Ramos (cell line): ENCODE data around the gene LHFPL3.

Source experiments
- in situ Hi-C: fragments of 300-500 bp; cut with MboI; formaldehyde crosslinking; loops from one replicate; pipeline ENCODE4 v1.14.3; 2022; ENCODE audit warnings: low sequenced_read_pairs; ENCODE audit not compliant: unreplicated experiment

LHFPL3 gene

DNA sequence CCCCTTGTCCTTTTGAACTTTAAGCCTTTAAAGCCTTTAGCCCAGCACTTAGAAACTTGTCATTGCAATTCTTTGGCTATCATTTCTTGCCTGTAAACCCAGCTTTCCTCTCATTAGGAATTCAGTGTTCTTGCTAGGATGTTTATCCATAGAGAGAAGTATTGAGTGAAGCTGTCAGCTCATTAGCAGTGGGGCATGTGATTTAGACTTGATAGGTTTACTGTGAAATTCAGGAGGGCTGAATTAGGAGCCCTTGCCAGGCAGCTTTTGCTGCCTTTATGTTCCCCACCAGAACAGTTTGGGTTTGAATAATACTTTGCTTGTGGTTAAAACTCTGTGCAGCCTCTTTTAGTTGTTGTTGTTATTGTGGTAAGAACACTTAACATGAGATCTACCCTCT, 39.5 kb downstream of the LHFPL3 start:
- in situ Hi-C loops, result no loop called here

DNA sequence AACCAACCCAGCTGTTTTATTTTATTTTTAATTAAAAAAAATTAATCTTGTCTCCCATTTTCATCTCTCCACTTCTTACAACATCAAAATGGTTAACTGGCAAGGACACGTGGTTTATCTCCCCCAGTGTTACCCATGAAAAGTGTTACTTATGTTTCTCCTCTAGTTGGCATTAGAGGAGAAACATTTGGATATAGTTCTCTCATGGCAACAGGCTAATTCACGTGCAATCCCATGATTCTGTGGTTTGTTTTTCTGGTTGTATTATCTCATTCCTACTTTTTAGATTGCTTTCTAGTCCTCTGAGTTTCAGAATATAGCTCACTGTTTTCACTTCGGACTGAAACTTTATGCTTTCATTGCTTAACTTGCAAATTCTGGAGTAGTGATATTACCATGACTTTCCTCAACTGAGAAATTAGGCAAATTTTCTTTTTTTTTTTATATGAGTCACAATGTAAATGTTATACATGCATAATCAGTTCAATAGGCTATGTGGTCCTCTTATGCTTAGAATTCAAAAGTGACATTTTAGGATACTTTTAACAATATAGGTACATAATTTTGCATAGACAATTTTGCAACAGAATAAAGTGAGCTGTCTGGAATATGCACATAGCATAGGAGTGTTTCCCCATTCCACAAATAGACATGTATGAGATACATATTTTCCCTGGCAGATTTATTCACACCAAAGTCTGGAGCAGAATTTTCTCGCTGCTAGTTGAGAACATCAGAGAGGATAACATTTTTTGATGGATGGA, 43.0 kb downstream of the LHFPL3 start:
- in situ Hi-C loops, result no loop called here

DNA sequence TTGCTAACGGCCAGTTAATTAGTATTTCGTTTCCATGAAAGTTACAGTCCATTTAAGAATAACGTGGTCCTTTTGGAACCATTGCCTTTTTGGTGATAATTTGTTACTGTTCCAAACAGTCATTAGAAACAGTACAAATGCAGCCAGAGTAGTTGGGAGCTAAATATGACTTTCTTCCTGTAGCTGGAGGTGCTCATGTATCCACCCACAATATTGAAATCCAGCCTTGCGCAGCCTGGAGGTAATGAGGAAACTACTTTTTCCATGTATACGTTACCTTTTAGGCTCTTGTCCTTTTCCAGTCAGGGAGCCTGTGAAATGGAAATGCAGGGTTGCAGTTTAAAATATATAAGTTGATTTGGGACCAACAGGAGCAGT, 43.6 kb downstream of the LHFPL3 start:
- in situ Hi-C loops, result no loop called here

GRCh38 chr7:104382616-104383015, 54.2 kb downstream of the LHFPL3 start:
- in situ Hi-C loops, result no loop called here

DNA sequence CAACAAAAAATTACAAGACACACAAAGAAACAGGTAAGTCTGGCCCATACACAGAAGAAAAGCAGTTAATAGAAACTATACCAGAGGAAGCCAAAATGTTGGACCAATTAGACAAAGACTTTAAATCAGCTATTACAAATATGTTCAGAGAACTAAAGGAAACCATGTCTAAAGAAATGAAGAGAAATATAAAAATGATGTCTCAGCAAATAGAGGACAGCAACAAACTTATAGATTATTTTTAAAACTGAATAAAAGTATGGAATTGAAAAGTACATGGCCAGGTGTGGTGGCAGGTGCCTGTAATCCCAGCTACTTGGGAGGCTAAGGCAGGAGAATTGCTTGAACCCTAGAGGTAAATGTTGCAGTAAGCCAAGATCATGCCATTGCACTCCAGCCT, 58.5 kb downstream of the LHFPL3 start:
- in situ Hi-C loops, result no loop called here

DNA sequence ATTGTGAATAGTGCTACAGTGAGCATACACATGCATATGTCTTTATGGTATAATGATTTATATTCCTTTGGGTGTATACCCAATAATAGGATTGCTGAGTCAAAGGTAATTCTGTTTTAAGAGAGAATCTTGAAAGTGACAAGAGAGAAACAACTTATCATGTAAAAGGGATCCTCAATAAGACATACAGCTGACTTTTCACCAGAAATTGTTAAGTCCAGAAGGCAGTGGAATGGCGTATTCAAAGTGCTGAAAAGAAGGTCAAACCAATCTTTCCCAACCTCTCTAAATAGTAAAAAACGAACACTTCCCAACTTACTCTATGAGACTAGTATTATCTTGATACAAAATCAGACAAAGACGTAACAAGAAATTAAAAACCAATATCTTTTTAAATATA, 59.8 kb downstream of the LHFPL3 start:
- in situ Hi-C loops, result no loop called here

DNA sequence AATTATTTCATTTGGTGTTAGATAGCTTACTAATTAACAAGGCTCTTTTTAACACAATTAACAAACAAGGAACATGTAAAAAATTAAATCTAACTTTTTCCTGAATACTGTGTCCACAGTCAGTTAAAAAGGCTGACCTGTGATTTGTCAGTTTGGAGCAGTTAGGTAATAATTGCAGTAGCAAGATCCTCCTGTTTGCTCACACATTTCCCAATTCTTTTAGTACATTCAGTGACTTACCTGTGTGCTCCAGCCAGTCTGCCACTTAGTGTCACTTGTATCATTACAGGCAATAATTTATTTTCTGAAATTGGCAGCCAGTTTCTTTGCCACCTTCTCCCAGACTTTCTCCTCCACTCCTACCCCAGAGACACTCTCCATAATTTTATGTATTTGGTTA, 66.8 kb downstream of the LHFPL3 start:
- in situ Hi-C loops, result no loop called here

GRCh38 chr7:104397442-104397841, 69.0 kb downstream of the LHFPL3 start:
- in situ Hi-C loops, result no loop called here

GRCh38 chr7:104408371-104408770, 80.0 kb downstream of the LHFPL3 start:
- in situ Hi-C loops, result no loop called here

DNA sequence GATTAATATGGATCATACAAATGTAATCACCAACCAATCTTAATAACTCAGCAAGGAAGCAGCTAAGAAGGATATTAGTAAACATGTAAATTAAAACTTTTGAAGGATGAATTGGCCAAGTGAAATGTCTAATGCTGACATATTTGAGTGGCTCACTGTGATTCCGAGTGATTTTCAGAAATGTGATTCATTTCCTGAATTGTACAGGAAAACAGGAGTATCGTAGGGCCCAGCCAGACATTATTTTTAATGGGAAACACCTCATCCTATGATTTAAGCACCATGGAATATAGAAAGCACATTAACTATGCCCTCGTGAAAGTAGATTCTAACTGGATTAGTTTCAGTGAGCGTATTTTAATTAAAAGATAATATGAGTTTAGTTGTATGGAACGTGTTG, 82.3 kb downstream of the LHFPL3 start:
- in situ Hi-C loops, result no loop called here

DNA sequence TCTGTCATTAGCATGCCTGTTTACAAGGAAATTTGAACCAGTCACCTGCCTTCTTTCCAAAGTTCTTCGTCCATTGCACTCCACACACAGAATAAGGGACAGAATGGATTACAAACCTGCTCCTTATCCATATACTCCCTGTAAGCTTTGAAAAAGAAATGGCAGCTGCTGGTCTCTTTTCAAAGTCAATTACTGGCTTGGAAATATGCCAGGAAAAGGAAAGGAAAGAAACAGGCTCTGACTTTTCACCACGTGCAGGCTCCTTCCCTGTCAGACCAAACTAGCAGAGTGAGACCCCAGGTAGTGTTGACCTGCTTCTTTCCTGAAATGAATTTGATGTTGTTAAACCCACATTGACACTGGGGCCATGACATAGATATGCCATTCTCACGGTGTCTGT, 84.5 kb downstream of the LHFPL3 start:
- in situ Hi-C loops, result no loop called here

DNA sequence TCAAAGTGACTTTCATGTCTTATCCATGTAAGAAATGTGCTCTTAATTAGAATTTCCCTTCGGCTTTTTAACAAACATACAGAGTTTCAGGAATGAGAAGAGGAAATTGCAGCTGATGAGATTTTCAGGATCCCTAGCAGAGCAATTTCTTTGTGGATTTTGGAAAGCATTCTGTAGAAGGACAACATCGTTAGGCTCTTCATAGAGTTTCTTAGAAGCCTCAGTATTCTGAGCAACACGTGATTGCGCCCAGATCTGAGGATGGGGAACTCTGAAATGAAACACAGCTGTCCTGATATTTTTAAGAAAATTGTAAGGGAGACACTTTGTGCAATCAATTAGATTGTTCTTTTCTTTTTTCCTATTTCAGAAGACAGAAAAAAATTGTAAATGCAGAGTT, 85.8 kb downstream of the LHFPL3 start:
- in situ Hi-C loops, result no loop called here

DNA sequence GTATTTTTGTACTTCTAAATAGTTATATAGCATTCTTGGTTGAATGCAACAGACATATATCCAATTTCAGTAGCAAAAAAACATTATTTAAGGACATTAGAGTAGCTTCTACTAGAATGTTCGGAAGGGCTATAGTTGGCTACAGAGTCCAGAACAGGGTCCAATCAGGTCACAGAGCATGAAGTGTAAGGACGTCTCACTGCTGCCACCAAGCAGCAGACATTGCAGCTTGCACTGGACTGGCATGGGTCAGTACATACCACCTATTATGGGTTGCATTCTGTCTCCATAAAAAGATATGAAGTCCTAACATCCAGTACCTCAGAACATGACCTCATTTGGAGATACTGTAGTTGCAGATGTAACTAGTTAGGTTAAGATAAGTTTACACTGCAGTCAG, 87.3 kb downstream of the LHFPL3 start:
- in situ Hi-C loops, result no loop called here

- in situ Hi-C loops, result no loop called here
These were observed 88.5 kb downstream of the LHFPL3 start for GRCh38 chr7:104416866-104417393.

DNA sequence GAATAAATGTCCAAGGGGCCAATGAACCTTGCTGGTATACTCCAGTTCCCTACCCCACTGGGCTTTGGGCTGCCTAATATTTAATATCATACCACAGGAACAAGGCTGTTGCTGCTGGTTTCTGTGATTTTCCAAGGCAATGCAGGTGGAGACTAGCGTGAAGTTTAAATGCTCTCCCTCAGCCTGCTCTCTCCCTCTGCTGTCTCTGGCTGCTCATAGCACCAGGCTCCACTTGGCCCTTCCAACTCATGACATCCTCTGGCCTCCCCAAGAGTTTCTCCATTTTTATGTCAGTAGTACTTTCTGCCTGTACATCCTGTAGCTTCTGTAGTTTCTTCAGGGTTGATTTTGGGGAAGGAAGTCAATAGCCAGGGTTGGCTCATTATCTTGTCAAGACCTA, 103.5 kb downstream of the LHFPL3 start:
- in situ Hi-C loops, result no loop called here

DNA sequence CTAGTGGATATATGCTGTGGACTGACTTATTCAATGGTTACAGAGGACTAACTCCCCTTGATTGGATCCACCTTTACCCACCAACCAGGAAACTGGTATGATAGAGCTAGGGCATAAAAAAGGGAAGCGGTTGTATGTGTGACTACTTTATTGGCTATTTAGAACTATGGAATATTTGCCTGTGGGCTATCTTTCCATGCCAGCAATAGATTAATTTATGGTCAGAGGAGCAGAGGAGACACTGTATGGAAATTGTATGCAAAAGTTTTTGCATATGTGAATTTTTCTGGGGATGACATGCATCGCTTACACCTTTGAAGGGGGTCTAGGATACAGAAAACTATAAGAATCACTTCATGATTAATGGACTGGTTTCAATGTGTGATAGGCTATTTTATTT, 105.7 kb downstream of the LHFPL3 start:
- in situ Hi-C loops, result no loop called here

GRCh38 chr7:104442481-104442880, 114.1 kb downstream of the LHFPL3 start:
- in situ Hi-C loops, result no loop called here

DNA sequence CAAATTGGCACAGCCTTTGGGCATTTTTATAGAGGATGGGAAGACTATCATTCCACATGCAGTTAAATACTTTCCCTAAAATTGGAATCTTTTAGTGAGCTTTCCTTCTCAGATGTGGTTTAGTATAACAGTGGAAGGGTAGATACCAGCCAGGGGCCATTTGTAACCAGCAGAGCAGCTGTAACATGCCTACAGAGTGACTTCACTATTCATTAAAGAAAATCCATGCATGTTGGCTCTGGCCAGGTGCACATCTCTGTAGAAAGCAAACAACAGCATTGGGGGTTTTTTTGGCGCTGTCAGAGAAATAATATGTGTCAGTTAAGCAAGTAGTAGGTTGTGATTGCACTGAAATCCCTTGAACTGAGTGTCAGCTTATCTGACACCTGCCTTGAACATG, 115.6 kb downstream of the LHFPL3 start:
- in situ Hi-C loops, result no loop called here

- in situ Hi-C loops, result no loop called here
These were observed 117.0 kb downstream of the LHFPL3 start for GRCh38 chr7:104445393-104445792.

- in situ Hi-C loops, result no loop called here
These were observed 122.5 kb downstream of the LHFPL3 start for GRCh38 chr7:104450861-104451260.

DNA sequence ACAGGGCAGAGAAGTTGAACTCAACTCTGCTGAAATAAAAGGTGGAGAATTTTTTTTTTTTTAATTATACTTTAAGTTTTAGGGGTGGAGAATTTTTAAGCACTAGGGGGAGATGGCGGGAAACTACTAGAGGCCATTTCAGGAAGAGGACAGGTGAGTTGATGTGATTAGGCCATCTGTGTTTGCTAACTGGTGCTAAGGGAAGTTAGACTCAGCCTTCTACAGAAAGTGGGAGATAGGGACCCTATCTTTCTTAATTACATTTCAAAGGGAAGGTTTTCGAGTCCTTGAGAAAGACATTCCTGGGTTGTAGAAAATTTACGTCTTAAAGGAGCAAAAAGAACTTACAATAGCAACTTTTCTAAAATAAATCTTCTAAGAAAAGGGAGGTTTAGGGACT, 124.8 kb downstream of the LHFPL3 start:
- in situ Hi-C loops, result no loop called here

DNA sequence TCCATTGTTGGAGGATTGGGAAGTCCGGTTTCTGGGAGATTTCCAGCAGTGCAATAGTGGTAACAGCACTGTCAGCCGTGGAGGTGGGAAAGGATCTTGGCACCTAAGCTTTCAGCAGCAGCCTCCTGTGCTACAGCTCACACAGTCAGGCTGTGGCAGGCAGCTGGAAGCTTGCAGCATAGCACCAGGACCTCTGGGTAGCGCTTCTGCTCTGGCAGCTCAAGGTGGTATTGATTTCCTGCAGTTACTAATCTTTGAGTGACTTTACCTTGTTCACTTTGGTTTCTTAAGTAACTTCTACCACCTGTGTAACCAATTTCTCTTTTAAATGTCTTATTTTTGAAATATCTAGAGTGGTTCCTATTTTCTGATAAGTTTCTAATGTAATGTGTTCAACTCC, 130.5 kb downstream of the LHFPL3 start:
- in situ Hi-C loops, result no loop called here
